Pons (tissue), 1 donor: Measurements from ENCODE around the gene ZNF140.

Source experiments
- DNase-seq: peaks from one replicate; pipeline ENCODE4 v3.0.0-alpha.2; 2016; ENCODE audit warnings: low spot score

ZNF140 gene

DNA sequence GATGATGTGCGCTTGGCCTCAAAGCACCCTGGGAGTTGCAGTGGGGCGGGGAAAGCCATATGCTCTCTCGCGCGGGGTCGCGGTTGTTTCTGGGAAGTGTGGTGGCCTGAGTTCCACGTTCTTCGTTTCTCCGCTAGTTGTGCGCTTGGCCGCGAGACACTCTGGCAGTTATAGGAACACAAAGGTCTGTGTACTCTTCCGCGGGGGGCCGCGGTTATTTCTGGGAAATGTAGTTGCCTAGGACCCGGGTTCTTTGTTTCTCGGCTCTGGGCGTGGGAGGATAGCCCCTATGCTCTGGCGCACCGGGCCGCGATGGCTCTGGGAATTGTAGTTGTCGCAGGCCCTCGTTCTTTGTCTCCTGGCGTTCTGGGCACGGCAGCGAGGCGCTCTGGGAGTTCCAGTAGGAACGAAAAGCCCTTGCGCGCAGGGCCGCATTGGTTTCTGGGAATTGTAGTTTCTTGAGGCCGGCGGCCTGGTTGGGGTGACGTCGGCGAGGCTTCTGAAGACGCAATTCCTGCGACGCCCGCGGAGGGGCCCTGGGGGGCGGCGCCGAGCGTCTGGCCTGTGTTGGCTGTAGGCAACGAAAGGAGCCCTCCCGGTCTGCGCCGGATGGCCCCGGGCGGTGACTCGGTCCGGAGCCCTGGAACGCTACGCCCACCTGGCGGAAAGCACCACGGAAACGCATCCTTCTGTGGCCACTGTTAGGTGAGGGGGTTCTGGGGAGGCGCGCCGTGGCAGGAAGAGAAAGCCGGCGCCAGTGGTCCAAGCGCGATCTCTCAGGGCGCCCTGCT lies at the start of gene ZNF140:
ZNF140 (plus strand) TSS at position 556 of the 791 bp plus-strand sequence. CDS start 398 bp downstream, outside the sequence.
- DNase-seq, result peak; percentile 98

- DNase-seq, result peak; percentile 95
These were observed 43.3 kb upstream of the ZNF140 start, which contains the start of gene ZNF84 for GRCh38 chr12:133037207-133038005. ZNF84 (plus strand) TSS chr12:133037509; CDS start chr12:133041468, 3,959 bp downstream.

DNA sequence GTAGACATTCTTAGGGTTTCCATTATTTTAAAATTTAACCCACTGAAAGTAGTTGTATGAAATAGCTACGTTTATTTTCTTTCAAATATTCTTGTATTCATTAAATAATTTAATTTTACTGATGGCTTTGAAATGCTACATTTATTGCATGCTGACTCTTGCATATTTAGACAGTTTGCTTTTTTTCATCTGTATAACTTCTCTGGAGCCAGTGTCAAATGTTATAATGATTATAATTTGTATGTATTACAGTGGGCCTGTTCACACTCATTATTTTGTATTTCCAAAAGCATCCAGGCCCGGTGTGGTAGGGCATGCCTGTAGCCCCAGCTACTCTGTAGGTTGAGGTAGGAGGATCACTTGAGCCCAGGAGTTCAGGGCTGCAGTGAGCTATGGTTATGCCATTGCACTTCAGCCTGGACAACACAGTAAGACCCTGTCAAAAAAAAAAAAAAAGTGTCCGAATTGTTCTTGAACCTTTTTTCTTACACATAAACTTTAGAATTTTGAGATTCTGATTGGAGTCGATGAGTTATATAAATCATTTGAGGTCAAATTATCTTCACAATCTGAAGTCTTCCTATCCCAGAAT lies 42.5 kb upstream of the ZNF140 start:
- no peak for DNase-seq

- no peak for DNase-seq
These were observed 34.0 kb upstream of the ZNF140 start for GRCh38 chr12:133046698-133047097.

- DNase-seq, result no peak
These were observed 23.3 kb upstream of the ZNF140 start for GRCh38 chr12:133057446-133057845.

- no peak for DNase-seq
These were observed 22.3 kb upstream of the ZNF140 start for GRCh38 chr12:133058203-133059113.

DNA sequence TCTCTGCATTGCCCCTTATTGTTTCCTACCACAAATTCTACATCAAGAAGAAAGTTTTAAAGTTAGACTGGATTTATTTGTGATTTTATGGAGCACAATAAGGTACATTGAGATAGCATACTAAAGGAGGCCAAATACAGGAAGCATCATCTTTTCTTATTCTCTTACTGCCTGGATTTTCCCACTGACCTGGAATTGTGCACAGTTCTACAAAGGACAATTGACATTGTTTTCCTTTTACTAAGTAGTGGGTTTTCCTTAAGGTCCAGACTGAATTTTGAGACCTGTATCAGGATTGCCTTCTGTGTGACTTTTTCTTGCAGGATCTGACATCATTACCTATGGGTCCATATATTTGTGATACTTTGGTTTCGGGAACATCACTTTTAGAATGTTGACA lies 18.8 kb upstream of the ZNF140 start:
- no peak for DNase-seq

DNA sequence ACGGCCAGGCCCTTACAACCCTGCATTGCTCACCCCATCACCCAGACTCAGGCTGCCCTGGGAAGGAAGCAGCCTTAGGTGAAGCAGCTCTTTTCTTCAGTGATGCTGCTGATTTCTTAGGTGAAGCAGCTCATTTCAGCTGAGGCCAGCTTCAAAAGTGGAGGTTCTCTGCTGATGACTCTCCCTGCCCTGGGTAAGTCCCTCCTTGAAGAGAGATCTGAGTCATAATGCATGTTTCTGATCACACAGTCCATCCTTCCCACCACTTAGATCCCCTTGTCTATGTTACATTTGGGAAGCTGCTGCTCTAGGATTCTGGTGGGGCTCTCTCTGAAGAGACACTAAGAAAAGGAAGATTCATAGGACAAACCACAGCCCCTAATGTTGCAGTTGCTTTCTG lies 17.2 kb upstream of the ZNF140 start:
- no peak for DNase-seq

DNA sequence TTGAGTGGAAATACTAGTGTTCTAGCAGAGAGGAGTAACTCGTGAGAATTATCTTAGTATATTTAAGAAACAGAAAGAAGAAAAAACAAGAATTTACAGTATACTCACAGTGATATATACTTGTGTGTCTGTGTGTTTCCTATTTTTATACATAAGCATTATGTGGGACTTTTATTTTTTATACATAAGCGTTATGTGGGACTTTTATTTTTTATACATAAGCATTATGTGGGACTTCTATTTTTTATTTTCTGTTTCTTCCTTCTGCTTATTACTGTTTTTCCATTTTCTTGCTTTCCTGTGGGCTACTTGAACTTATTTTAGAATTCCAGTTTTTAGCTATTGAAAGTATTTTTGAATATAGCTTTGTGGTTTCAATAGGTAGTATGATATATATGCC lies 6.9 kb upstream of the ZNF140 start:
- DNase-seq, result no peak

GRCh38 chr12:133080026-133080367 lies 726 bp upstream of the ZNF140 start:
- peak; percentile 100 for DNase-seq

DNA sequence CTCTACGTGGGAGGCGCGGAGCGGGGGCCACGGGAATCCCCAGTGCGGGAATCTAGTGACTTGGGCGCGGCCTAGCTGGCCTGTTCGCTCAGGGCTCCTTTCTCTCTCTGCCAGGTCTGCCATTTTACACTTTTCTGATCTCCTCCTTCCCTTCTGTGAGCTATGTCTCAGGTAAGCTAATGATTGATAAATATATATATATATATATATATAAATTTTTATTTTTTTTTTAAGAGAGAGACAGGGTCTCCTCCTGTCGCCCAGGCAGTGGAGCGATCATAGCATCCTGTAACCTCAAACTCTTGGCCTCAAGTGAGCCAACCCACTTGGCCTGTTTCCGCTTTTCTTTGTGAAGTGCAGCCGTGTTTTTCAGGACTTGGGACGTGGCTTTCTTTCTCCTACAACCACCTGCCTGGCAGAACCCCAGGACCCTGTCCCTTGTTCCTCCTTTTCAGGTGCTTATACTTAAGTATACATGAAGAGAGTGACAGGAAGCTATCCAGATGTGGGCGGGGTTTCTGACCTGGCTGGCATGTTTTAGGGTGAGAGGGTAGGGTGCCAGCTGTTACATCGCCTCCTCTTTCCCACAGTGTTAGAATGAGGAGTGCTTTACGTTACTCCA lies 547 bp downstream of the ZNF140 start:
- DNase-seq, result peak; percentile 6

DNA sequence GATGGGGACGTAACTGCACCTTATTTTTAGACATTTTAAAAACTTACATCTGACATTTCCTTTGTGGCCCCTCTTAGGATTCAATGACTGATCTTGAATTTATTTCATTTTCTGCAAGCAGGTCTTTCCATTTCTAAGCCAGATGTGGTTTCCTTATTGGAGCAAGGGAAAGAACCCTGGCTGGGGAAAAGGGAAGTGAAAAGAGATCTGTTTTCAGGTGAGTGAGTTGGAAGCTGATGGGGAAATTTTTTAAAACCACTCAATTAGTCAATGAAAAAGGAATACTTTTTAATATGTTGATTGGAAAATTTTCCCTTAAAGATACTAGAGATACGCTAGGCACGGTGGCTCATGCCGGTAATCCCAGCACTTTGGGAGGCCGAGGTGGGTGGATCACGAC lies 2.6 kb downstream of the ZNF140 start:
- DNase-seq, result no peak

DNA sequence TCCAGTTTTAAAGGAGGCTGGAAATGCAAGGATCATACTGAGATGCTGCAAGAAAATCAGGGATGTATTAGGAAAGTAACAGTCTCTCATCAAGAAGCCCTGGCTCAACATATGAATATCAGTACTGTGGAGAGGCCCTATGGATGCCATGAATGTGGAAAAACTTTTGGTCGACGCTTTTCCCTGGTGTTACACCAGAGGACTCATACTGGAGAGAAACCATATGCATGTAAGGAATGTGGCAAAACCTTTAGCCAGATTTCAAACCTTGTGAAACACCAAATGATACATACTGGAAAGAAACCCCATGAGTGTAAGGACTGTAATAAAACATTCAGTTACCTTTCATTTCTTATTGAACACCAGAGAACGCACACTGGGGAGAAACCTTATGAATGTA lies 24.9 kb downstream of the ZNF140 start:
- DNase-seq, result no peak

- no peak for DNase-seq
These were observed 25.5 kb downstream of the ZNF140 start for GRCh38 chr12:133106253-133106652.

GRCh38 chr12:133107121-133107520 lies 26.4 kb downstream of the ZNF140 start:
- DNase-seq, result no peak

GRCh38 chr12:133108150-133108549 lies 27.4 kb downstream of the ZNF140 start:
- DNase-seq, result no peak

DNA sequence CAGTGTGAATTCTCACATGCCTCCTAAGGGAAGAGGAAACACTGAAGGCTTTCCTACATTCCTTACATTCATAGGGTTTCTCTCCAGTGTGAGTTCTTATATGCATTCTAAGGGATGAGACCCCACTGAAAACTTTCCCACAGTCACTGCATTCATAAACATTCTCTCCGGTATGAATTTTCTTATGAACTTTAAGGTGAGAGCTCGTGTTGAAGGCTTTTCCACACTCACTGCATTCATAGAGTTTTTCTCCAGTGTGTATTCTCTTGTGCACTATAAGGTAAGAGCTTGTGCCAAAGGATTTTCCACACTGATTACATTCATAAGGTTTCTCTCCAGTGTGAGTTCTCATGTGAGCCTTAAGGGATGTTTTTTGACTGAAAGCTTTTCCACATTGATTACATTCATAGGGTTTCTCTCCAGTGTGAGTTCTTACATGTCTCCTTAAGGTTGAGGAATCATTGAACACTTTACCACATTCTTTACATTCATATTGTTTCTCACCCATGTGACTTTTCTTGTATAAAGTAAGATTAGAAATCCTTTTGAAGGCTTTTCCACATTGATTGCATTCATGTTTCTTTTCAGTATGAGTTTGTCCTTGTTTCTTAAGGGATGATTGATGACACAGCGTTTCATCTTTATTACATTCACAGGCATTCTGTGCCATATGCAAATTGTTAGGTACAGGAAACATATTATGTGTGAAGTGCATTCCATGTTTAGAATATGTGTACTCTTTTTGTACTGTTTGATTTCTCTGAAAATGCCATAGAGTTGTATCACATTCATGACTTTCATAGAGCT lies 39.9 kb downstream of the ZNF140 start:
- no peak for DNase-seq

- DNase-seq, result no peak
These were observed 44.0 kb downstream of the ZNF140 start for GRCh38 chr12:133124674-133125073.

DNA sequence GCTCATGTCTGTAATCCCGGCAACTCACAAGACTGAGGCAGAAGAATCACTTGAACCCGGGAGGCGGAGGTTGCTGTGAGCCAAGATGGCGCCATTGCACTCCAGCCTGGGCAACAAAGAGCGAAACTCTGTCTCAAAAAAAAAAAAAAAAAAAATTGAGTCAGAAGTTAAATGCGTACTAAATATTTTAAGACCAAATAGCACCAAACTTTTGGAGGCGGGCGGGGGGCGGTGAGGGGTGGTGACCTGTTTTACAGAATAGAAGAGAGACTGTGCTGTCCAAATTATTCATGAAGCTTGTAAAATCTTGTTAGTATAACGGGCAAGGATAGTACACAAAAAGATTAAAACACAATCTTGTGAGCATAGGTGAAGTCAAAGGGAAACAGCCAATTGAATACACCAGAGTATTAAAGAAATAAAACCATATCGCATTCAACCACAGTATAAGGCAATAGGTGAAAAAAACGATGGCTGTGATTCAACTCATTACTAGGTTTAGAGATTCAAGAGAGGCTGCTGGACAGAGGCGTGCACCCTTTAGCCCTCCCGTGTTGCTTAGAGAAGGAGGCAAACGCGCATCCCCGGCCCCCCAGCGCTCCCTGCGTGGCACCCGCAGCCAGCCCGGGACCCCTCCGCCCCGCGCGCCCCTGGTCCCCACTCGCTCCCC lies 48.8 kb downstream of the ZNF140 start:
- no peak for DNase-seq
